Measurements from ENCODE around the gene EEF1AKMT3. TPM values are rescaled to one million over a fixed set of nuclear protein-coding genes. Genes with fewer than 3 reads are reported as not detected.
A peak's percentile ranks its signal among the peaks of the same experiment; 100 is the strongest.

Gene EEF1AKMT3
- total RNA-seq, 2 donors from 2014 or later, result 2.0 to 3.2 TPM

DNA sequence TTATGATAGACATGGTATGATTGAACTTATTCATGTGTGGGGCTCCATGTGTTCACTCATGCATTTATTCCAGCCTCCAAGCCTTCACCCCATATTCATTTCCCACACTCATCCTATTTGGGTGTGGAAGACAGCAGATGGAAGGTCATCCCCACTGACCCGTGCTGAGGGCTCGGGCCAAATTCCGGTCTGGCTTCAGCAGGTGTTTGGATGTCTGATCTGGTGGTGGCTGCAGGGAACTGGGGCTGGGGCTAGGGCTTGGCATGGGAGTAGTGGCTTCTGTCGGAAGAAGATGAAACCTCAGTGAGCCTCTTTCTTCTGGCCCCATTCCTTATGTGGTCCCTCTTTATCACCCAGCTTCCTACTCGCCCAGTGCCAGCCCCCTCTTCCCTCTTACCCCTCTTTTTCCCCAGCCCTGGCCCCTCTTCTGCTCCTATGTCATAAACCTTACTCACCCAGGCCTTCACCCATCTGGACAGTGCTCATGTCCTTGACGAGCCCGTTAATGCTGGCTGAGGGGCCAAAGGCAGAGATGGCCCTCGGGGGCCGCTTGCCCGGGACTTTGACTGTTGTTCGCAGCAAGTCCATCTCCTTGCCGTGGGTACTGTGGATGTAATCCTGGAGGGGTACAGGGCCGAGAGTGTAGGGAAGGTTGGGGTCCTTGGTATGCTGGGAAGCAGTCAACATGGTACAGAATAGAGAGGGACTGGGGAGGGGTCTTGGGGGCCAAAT, 41.9 kb upstream of the EEF1AKMT3 start:
- peaks cover 8% of the 10 kb centered on the region for H3K36me3 Mint-ChIP-seq
- no peaks in the 10 kb centered on the region for H3K9me3 Mint-ChIP-seq
- no peaks in the 10 kb centered on the region for H3K27me3 Mint-ChIP-seq
- no peak overlapping the region for H3K4me3 Mint-ChIP-seq
- ATAC-seq (no peak), DNase-seq (ENCODE audit: low spot score) (no peak)
- peaks cover 0 to 7% of the 10 kb centered on the region in 2 donors for H3K4me1 Mint-ChIP-seq (ENCODE audit: low read depth in 2 of 2)
- H3K27ac Mint-ChIP-seq, result no peak overlapping the region

DNA sequence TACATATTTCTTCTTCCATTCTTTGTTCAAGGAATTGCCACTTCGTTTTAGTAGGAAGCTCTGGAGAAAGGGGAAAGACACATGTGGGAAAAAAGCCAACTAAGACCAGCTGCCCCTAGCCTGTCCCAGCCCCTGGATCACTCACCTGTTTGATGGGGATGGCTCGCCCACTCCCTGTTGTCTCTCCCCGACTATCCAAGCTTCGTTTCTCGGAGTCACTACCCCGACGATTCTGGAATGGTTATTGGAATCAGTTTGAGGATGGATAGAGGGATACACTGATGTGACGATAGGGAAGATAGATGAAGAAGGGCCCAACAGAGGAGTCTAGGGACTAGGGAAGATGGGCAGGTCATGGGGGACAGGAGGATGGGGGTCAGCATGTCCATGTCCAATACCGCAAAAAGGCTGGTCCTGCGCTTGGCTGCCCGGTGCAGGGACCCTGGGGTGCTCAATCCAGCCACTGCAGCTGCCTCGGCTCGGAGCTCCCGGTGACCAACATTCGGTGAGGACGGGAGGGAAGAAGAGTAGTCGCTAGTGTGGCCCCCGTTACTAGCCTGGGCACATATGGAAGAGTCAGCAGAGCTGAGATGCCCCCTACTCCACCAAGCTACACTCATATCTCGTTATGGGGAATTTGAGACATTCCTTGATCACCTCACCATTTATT, 40.9 kb upstream of the EEF1AKMT3 start:
- Mint-ChIP-seq H3K27me3 (no peaks in the 10 kb centered on the region), H3K9me3 (no peaks in the 10 kb centered on the region), H3K36me3 (peaks cover 8% of the 10 kb centered on the region), H3K4me1 (ENCODE audit: low read depth in 2 of 2) (peaks cover 2 to 6% of the 10 kb centered on the region in 2 donors), H3K27ac (no peak overlapping the region), H3K4me3 (no peak overlapping the region)
- no peak for ATAC-seq
- no peak for DNase-seq (ENCODE audit: low spot score)

DNA sequence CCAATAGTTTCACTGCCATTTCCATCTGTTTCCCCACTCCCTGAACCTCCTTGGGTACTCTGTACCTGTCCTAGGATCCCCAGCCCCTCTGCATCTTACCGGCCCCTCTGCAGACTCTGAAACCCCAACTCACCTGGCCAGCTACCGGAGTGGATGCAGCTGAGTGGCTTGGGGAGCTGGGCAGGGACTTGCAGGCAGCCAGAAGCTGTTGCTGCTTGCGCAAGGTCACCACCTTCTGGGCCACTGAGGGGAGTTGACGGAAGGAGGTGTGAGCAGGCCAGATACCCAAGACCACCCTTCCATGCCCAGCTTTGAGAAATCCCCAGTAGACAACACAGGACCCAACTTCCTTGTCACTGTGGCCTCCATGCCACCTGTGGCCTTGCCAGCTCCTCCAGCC, 40.1 kb upstream of the EEF1AKMT3 start:
- Mint-ChIP-seq H3K4me1 (ENCODE audit: low read depth in 2 of 2) (peaks cover 6 to 10% of the 10 kb centered on the region in 2 donors), H3K36me3 (peaks cover 8% of the 10 kb centered on the region), H3K27me3 (no peaks in the 10 kb centered on the region), H3K27ac (peak overlapping the region in 1 of 2 donors; percentile 39), H3K9me3 (no peaks in the 10 kb centered on the region), H3K4me3 (no peak overlapping the region)
- ATAC-seq, result no peak
- DNase-seq (ENCODE audit: low spot score), result no peak

DNA sequence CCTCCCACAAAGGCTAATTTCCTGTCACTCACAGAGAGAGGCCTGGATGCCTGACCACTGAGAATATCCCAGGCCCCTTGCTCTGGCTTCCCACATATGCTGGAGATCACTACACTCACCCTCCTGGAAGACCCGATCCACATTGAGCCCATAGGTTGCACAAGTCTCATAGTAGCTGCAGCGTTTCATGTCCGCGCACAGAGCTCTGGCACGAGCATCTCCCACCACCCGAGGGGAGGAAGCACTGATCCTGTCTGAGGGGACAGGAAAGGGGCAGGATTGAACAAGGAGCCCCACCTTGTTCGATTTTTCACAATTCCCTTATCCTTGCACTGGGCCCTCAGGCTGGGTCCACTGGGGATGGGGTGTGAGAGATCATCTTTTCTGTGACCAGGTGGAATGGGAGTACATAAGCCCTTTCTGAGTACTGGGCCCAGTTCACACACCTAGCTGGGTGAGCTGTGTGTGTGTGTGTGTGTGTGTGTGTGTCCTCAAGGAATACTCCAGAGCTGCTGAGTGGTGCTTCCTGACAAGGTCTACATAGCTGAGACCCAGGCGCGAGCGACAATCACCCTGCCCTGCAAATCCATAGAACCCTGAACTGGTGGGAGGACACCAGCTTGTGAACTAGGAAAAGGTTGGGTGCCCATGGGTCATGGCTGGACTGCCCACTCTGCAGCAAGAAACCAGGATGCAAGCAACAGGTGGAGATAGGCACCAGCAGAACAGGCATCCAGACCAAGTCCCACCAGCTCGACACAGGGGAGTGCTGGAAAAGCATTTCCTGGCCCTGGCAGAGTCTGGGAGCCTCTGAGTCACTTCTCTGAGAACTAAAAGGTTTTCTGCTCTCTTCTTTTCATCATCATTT, 39.5 kb upstream of the EEF1AKMT3 start:
- H3K4me1 Mint-ChIP-seq (ENCODE audit: low read depth in 2 of 2), result peaks cover 6 to 10% of the 10 kb centered on the region in 2 donors
- DNase-seq (ENCODE audit: low spot score) (no peak), ATAC-seq (no peak)
- peak overlapping the region in 1 of 2 donors; percentile 39 for H3K27ac Mint-ChIP-seq
- H3K4me3 Mint-ChIP-seq, result no peak overlapping the region
- H3K36me3 Mint-ChIP-seq, result peaks cover 8% of the 10 kb centered on the region
- no peaks in the 10 kb centered on the region for H3K9me3 Mint-ChIP-seq
- H3K27me3 Mint-ChIP-seq, result no peaks in the 10 kb centered on the region

DNA sequence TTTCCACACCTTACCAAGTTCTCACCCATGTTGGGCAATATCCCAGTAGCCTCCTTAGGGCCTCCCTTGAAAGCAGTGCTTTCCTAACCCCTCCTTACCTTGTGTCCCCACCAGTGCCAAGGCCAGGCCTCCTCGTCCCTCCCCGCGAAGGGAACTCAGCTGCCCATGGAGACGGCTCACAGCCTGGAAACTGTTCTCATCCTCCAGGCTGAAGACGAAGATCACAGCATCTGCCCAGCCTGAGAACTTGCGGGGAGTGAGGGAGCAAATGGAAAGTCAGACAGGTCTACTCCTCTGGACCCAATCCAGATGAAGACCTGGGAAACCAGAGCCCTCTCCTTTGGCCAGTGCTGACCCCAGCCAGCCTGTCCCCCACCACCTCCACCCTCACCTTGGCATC, 38.5 kb upstream of the EEF1AKMT3 start:
- H3K4me3 Mint-ChIP-seq, result no peak overlapping the region
- no peak overlapping the region for H3K27ac Mint-ChIP-seq
- peaks cover 6 to 11% of the 10 kb centered on the region in 2 donors for H3K4me1 Mint-ChIP-seq (ENCODE audit: low read depth in 2 of 2)
- ATAC-seq (no peak), DNase-seq (ENCODE audit: low spot score) (no peak)
- H3K36me3 Mint-ChIP-seq, result peaks cover 8% of the 10 kb centered on the region
- H3K9me3 Mint-ChIP-seq, result no peaks in the 10 kb centered on the region
- no peaks in the 10 kb centered on the region for H3K27me3 Mint-ChIP-seq

DNA sequence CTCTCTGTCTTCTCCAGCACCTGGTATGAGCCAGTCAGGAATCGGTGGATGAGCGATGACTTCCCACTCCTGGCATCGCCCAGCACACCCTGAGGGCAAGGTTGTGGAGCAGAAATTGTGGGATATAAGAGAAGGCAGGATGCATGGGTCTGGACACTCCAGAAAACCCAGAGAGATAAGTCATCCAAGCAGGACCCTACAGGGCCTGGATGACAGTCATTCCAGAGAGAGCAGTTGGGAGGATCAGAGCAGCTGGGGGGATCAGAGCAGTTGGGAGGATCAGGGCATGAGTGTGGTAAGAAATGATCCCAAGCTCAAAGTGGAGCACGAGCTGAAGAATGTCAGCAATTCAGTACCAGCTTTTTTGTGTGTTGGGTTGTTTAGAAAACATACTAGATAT, 37.8 kb upstream of the EEF1AKMT3 start:
- peaks cover 12 to 17% of the 10 kb centered on the region in 2 donors for H3K4me1 Mint-ChIP-seq (ENCODE audit: low read depth in 2 of 2)
- H3K27ac Mint-ChIP-seq, result peak overlapping the region in 1 of 2 donors; percentile 28
- H3K27me3 Mint-ChIP-seq, result no peaks in the 10 kb centered on the region
- H3K36me3 Mint-ChIP-seq, result peaks cover 8% of the 10 kb centered on the region
- H3K9me3 Mint-ChIP-seq, result no peaks in the 10 kb centered on the region
- no peak overlapping the region for H3K4me3 Mint-ChIP-seq
- DNase-seq (ENCODE audit: low spot score), result no peak
- no peak for ATAC-seq

DNA sequence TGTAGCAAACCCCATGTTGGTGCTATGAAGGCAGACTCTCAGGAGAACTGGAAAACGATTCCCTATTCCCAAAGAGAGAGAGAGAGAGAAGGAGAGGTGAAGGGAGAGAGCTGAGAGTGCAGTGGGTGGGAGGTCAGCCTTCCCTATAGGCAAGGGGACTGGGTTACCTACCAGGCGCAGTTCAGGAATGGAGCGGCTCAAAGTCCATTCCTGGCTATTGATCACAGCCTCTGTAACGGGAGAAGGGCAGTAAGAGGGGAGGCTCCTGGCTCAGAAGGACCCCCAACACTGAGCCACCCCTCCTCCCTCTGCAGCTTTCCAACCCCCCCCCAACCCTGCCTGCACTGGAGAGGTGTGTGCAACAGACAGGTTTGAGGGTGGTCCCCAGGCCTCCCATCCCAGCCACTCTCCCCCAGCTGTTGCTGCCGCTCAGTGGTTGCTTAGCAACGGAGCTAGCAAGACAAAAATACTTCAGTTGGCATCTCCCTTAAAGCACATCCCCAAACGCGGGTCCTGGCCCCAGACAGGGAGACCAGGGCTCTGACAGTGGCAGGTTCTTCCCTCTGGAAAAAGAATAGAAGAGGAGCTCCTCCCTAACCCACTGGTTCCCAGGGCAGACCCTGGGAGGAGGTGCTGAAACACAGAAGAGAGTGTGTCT, 37.1 kb upstream of the EEF1AKMT3 start:
- no peaks in the 10 kb centered on the region for H3K27me3 Mint-ChIP-seq
- peaks cover 8% of the 10 kb centered on the region for H3K36me3 Mint-ChIP-seq
- H3K9me3 Mint-ChIP-seq, result no peaks in the 10 kb centered on the region
- H3K4me3 Mint-ChIP-seq, result no peak overlapping the region
- H3K27ac Mint-ChIP-seq, result no peak overlapping the region
- H3K4me1 Mint-ChIP-seq (ENCODE audit: low read depth in 2 of 2), result peaks cover 13 to 18% of the 10 kb centered on the region in 2 donors
- ATAC-seq (no peak), DNase-seq (ENCODE audit: low spot score) (no peak)

DNA sequence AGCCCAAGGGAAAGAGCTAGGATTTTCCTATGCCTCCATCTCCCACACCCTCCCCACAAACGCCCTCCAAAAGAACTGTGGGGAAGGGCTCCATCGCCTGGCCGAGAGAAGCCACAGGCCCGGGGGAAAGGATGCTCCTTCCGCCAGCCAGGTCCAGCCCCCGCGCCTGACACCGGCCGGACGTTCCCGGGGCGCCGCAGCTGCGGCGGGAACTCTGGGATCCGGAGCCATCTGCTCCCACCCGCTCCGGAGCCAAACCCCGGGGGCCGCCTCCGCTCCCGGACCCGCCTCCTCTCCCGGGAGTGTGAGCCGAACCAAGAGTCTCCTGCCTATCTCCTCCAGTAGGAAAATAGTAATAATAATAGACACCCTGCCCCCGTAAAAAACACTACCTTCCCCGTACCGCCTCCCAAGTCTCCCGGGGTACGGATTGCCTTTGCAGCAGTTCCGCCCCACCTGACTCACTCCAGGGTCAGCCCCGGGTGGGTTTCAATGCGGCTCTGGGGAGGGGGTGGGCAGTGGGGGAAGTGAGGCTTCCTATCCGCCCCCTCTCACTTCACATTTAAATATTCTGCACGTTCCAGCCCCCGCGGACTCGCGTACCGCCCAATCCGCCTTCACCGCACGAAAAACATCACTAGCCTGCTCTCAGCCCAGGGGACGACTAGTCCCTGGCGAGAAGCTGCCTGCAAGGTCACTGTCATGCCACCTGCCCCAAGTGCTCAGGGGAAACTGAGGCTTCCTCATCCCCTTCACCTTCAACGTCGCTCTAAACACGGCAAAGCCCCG, 36.3 kb upstream of the EEF1AKMT3 start:
- peaks cover 8% of the 10 kb centered on the region for H3K36me3 Mint-ChIP-seq
- H3K4me3 Mint-ChIP-seq, result no peak overlapping the region

DNA sequence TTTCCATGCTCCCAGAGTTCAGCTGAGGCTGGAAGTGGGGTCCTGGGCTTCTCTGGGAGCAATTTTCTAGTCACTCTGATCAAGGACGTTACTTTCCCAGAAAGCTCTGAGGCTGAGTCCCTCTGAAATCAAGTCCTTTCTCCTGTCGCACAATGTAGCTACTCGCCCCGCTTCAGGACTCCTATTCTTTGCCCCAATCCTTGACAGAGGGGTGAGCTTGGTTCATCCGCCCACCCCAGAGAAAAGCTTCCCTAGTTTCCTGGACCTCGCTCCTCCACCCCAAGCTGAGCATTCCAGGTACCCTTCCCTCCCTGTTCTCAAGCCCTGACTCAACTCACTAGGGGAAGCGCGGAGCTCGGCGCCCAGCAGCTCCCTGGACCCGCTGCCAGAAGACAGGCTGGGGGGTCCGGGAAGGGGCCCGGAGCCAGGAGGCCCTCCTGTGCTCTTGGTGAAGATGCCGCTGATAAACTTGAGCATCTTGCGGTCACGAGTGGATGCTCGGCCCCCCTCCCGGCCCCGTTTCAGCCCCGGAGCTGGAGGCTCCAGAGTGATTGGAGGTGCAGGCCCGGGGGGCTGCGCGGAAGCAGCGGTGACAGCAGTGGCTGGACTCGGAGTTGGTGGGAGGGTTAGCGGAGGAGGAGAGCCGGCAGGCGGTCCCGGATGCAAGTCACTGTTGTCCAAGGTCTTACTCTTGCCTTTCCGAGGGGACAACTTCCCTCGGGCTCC, 35.5 kb upstream of the EEF1AKMT3 start:
- no peak overlapping the region for H3K4me3 Mint-ChIP-seq
- H3K9me3 Mint-ChIP-seq, result no peaks in the 10 kb centered on the region
- H3K27me3 Mint-ChIP-seq, result no peaks in the 10 kb centered on the region
- peak overlapping the region in 1 of 2 donors; percentile 57 for H3K27ac Mint-ChIP-seq
- peaks cover 8% of the 10 kb centered on the region for H3K36me3 Mint-ChIP-seq
- ATAC-seq (no peak), DNase-seq (ENCODE audit: low spot score) (no peak)
- H3K4me1 Mint-ChIP-seq (ENCODE audit: low read depth in 2 of 2), result peaks cover 28 to 32% of the 10 kb centered on the region in 2 donors

More for the DNA sequence above, 36.3 kb upstream of the EEF1AKMT3 start:
- Mint-ChIP-seq H3K27me3 (no peaks in the 10 kb centered on the region), H3K27ac (peak overlapping the region in 1 of 2 donors; percentile 57), H3K4me1 (ENCODE audit: low read depth in 2 of 2) (peaks cover 21 to 25% of the 10 kb centered on the region in 2 donors), H3K9me3 (no peaks in the 10 kb centered on the region)
- no peak for ATAC-seq
- DNase-seq (ENCODE audit: low spot score), result no peak

DNA sequence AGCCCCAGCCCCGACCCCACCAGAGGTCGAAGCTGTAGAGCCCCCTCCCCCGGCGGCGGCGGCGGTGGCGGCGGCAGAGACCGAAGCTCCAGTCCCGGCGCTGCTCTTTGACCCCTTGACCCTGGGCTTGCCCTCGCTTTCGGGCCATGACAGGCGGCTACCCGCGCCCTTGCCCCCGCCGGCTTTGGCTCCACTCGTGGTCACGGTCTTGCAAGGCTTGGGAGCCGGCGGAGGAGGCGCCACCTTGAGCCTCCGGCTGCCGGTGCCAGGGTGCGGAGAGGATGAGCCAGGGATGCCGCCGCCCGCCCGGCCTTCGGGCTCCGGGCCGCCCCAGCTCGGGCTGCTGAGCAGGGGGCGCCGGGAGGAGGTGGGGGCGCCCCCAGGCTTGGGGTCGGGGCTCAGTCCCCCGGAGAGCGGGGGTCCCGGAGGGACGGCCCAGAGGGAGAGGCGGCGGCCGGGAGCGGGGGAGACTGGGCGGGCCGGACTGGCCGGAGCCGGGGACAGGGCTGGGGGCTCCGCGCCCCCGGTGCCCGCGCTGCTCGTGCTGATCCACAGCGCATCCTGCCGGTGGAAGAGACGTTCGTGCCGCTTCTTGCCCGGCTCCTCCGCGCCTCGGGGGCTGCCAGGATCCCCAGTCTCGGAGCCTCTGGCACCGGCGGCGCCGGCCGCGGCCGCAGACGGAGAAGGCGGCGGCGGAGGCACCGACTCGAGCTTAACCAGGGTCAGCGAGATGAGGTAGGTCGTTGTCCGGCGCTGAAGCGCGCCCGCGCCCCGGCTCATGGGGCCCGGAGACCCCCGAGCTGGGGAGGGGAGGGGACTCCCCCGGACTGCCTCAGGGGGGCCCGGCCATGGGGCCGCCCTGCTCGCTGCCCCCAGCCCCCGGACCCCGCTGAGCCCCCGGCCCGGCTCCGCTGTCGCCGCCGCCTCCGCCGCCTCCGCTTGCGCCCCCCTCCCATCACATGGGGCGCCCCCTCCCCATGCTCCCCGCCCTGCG, 34.6 kb upstream of the EEF1AKMT3 start:
- DNase-seq (ENCODE audit: low spot score) (no peak), ATAC-seq (no peak)
- Mint-ChIP-seq H3K36me3 (peaks cover 8% of the 10 kb centered on the region), H3K27me3 (no peaks in the 10 kb centered on the region), H3K27ac (no peak overlapping the region), H3K4me1 (ENCODE audit: low read depth in 2 of 2) (peaks cover 34 to 39% of the 10 kb centered on the region in 2 donors), H3K9me3 (no peaks in the 10 kb centered on the region), H3K4me3 (no peak overlapping the region)

DNA sequence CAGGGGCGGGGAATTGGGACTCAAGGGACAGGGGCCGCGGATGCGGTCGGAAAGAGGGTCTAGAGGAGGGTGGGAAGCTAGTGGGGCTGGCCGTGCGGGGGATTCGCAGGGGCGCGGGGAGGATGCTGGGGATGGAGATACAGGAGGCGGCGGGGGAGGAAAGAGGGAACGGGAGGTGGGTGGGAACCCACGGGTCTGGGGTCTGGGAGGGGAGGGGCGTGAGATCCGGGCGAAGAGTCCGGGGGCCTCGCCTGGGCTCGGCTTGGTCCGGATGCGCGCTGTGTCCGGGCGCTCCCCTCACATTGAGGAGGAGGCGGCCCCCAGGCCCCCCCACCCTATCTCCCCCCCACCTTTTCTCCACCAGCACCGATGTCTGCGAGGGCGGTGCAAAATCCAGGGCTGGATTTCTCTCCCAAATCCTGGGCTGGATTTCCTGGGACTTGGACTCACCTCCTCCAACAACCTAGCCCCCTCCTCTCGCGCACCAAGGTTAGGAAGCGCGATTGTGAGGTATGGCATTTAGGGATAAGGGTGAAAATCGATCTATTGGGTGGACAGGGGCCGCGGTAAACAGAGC, 33.7 kb upstream of the EEF1AKMT3 start, which contains the start of gene AGAP2:
TSS of gene AGAP2 (minus strand) at position 82 of the 577 bp plus-strand sequence. CDS start 496 bp downstream, outside the sequence.
- H3K4me1 Mint-ChIP-seq (ENCODE audit: low read depth in 2 of 2), result peaks cover 34 to 39% of the 10 kb centered on the region in 2 donors
- no peak for DNase-seq (ENCODE audit: low spot score)
- peak within 1 kb of the TSS; percentile 47 to 91 for H3K27ac Mint-ChIP-seq
- no peaks in the 10 kb centered on the region for H3K9me3 Mint-ChIP-seq
- ATAC-seq, result no peak
- peak within 1 kb of the TSS; percentile 69 for H3K4me3 Mint-ChIP-seq
- peaks cover 8% of the 10 kb centered on the region for H3K36me3 Mint-ChIP-seq
- H3K27me3 Mint-ChIP-seq, result no peaks in the 10 kb centered on the region
